Measurements from ENCODE around the gene SLC26A1.
"Not testable (repeated sequence)": the region's sequence is repeated elsewhere in the genome, so short reads cannot be mapped to it uniquely, and the experiment has no call there.

Gene SLC26A1

GRCh38 chr4:952881-953573, 40.2 kb downstream of the SLC26A1 start:
- no peak for DNase-seq

DNA sequence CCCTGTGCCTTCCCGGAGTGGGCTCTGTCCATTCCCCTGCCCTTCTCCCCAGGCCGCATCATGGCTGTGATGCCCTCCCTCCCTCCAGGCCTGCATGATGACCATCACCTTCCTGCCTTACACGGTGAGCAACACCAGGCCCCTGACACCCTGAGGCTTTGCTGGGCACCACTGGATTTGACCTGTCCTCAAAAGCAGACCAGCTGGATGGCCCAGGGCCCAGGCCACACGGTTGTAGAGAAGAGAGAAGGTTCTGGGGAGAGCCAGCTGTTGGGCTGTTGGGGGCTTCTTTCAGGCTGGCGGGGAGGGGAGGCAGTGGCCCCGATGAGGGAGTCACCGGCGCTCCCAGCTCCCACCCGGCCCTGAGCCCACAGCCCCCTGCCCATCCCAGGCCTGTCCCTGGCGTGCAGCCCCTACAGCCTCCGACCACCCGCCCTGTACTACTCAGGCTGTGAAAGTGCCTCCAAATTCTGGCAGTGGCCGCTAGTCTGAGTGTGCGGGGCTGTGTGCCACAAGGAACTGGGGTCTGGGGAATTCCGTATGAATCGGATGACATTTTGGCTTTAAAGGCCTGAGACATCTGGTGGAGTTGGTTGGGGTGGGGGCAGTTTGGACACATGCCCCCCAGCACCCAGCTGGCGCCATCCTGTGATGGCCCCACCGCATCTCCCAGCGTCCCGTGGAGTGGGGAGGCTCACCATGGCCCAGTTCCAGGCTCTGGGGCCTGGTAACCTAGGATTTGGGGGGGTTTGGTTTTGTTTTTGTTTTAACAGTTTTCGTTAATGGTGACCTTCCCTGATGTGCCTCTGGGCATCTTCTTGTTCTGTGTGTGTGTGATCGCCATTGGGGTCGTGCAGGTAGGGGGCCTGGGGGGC, 41.4 kb downstream of the SLC26A1 start:
- no peak for DNase-seq

DNA sequence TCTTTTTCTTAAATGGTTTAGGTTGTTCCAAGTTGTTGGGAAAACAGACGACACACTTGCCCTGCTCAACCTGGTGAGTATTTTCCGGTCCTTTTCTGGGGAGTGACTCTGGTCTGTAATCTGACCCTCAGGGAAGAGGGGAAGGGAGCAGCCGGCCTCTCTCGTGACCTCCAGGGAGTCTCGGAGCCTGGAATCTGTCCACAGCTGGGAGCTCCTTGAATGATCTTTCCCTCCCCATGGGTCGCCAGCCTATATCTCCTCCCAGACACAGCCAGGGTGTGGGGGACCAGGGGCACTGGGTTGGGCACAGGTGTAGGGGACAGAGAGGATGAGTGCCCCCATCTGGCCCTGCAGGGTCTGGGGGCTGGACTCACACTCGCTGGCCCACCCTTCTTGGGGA, 42.0 kb downstream of the SLC26A1 start:
- no peak for DNase-seq

DNA sequence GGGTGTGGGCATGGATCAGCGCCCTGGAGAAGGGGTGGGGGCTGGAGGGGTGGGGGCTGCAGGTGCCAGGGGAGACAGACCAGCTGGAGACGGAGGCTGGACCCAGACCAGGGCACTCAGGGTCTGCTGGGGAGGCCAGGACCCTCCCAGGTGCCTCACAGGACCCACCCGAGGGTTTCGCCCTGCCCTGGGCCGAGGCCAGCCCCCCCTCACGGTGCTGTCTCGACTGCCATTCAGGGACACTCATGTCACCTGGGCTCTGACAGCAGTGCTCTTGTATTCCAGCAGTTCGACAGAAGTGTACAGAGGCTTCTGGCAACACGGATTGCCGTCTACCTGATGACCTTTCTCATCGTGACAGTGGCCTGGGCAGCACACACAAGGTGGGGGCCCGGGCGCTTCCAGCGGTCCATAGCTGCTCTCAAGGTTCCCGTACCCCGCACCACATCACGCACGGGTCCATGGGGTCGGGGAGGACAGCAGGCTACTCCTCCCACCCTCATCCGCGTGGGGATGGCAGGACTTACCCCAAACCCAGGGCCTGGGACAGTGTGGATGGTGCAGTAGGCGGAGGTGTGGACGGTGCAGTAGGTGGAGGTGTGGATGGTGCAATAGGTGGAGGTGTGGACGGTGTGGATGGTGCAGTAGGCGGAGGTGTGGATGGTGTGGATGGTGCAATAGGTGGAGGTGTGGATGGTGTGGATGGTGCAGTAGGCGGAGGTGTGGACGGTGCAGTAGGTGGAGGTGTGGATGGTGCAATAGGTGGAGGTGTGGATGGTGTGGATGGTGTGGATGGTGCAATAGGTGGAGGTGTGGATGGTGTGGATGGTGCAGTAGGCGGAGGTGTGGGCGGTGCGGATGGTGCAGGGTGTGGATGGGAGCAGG, 42.8 kb downstream of the SLC26A1 start:
- no peak for DNase-seq

GRCh38 chr4:949656-950055, 43.5 kb downstream of the SLC26A1 start:
- no peak for DNase-seq

- no peak for DNase-seq
Observed at GRCh38 chr4:948936-949300, 44.3 kb downstream of the SLC26A1 start.

GRCh38 chr4:948101-948935, 44.9 kb downstream of the SLC26A1 start:
- no peak for DNase-seq

GRCh38 chr4:947491-947971, 45.7 kb downstream of the SLC26A1 start:
- DNase-seq, result no peak

- no peak for DNase-seq
Observed at GRCh38 chr4:946517-947471, 46.4 kb downstream of the SLC26A1 start.

GRCh38 chr4:946103-946450, 47.1 kb downstream of the SLC26A1 start:
- DNase-seq, result no peak

- DNase-seq, result no peak
Observed at GRCh38 chr4:945274-946102, 47.7 kb downstream of the SLC26A1 start.

GRCh38 chr4:939508-939907, 53.7 kb downstream of the SLC26A1 start:
- DNase-seq, result not testable (repeated sequence)

All from NCI-H345 (cell line).